ENCODE data around the gene LAMA2. TPM values are rescaled to one million over a fixed set of nuclear protein-coding genes. Genes with fewer than 3 reads are reported as not detected.

The LAMA2 gene
- total and polyA plus RNA-seq, 2 experiments from 2014 or later: 0.91 to 6.4 TPM

DNA sequence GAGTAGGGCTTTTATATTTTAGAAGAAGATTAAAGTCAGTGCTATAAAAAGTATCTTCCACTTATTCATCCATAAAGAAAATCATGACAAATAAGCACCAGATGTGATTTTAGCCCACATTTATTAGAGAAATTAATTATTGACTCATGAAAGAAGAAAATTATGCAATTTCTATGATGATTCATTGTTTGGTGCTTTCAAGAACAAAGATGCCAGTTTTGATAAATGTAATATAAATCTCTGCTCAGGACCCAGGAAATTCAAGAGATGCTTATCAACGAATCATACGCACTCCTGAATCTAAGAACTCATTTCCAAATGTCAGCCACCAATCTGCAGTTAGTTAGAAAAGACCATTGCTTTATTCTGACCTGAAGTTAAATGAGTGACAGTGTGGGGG lies 615.6 kb downstream of the LAMA2 start:
- Histone ChIP-seq H3K4me2 (no peak overlapping the region), H2AFZ (no peak overlapping the region), H3K4me1 (ENCODE audit: insufficient read depth) (peaks cover 25% of the 10 kb centered on the region), H3K9me2 (ENCODE audit: insufficient read depth) (no peaks in the 10 kb centered on the region), H3F3A (replicated peaks; ENCODE audit: low read depth) (no peaks in the 10 kb centered on the region), H3K27me3 (ENCODE audit: insufficient read depth) (no peaks in the 10 kb centered on the region), H3K79me2 (replicated peaks; ENCODE audit: insufficient read depth) (no peaks in the 10 kb centered on the region), H3K36me3 (ENCODE audit: insufficient read depth) (no peaks in the 10 kb centered on the region), H3K4me3 (no peak overlapping the region), H4K20me1 (replicated peaks; ENCODE audit: insufficient read depth) (no peaks in the 10 kb centered on the region), H3K27ac (ENCODE audit: low read depth) (no peak overlapping the region)
- Mint-ChIP-seq H3K9me3 (no peaks in the 10 kb centered on the region), H3K4me3 (no peak overlapping the region), H3K36me3 (ENCODE audit: low read depth) (no peaks in the 10 kb centered on the region), H3K4me1 (peaks cover 31% of the 10 kb centered on the region), H3K27me3 (ENCODE audit: insufficient read depth, low read depth, poor library complexity) (peaks cover 1% of the 10 kb centered on the region), H3K27ac (no peak overlapping the region)
- TF ChIP-seq NANOG (IDR thresholded peaks at IDR 0.05; ENCODE audit: borderline replicate concordance) (no peak), CREB1 (CRISPR knock-in tag; IDR thresholded peaks at IDR 0.05; ENCODE audit: low read depth) (no peak)
- DNase-seq (ENCODE audit: low spot score): no peak
- ATAC-seq: no peak

- Histone ChIP-seq H3K27me3 (ENCODE audit: insufficient read depth) (no peaks in the 10 kb centered on the region), H2AFZ (peak overlapping the region; percentile 28), H3K4me3 (no peak overlapping the region), H3F3A (replicated peaks; ENCODE audit: low read depth) (no peaks in the 10 kb centered on the region), H4K20me1 (replicated peaks; ENCODE audit: insufficient read depth) (no peaks in the 10 kb centered on the region), H3K27ac (ENCODE audit: low read depth) (no peak overlapping the region; the same call in 1 of the 2 replicates), H3K36me3 (ENCODE audit: insufficient read depth) (no peaks in the 10 kb centered on the region), H3K4me1 (ENCODE audit: insufficient read depth) (peaks cover 25% of the 10 kb centered on the region), H3K79me2 (replicated peaks; ENCODE audit: insufficient read depth) (no peaks in the 10 kb centered on the region), H3K4me2 (no peak overlapping the region), H3K9me2 (ENCODE audit: insufficient read depth) (no peaks in the 10 kb centered on the region)
- Mint-ChIP-seq H3K27me3 (ENCODE audit: insufficient read depth, low read depth, poor library complexity) (peaks cover 1% of the 10 kb centered on the region), H3K4me3 (no peak overlapping the region), H3K27ac (no peak overlapping the region), H3K9me3 (no peaks in the 10 kb centered on the region), H3K4me1 (peaks cover 31% of the 10 kb centered on the region), H3K36me3 (ENCODE audit: low read depth) (no peaks in the 10 kb centered on the region)
- ATAC-seq: peak; percentile 68
- TF ChIP-seq ZNF331 (CRISPR knock-in tag; IDR thresholded peaks at IDR 0.05; ENCODE audit: low read depth) (no peak), CTCF (conservative IDR thresholded peaks at IDR 0.05; ENCODE audit: low read depth in 2 of 2) (peak; percentile 63 to 76)
- peak; percentile 80 for DNase-seq (ENCODE audit: low spot score)
These were observed 616.3 kb downstream of the LAMA2 start for GRCh38 chr6:129498950-129499842.

GRCh38 chr6:129499843-129500219 lies 616.9 kb downstream of the LAMA2 start:
- Histone ChIP-seq H3F3A (replicated peaks; ENCODE audit: low read depth) (no peaks in the 10 kb centered on the region), H3K9me2 (ENCODE audit: insufficient read depth) (no peaks in the 10 kb centered on the region), H4K20me1 (replicated peaks; ENCODE audit: insufficient read depth) (no peaks in the 10 kb centered on the region), H3K36me3 (ENCODE audit: insufficient read depth) (no peaks in the 10 kb centered on the region), H3K79me2 (replicated peaks; ENCODE audit: insufficient read depth) (no peaks in the 10 kb centered on the region), H3K4me1 (ENCODE audit: insufficient read depth) (peaks cover 25% of the 10 kb centered on the region), H3K4me2 (no peak overlapping the region), H3K27ac (ENCODE audit: low read depth) (no peak overlapping the region; the same call in 1 of the 2 replicates), H3K27me3 (ENCODE audit: insufficient read depth) (no peaks in the 10 kb centered on the region), H3K4me3 (no peak overlapping the region), H2AFZ (peak overlapping the region; percentile 28)
- no peak overlapping the region for H3K4me3 Mint-ChIP-seq
- peaks cover 1% of the 10 kb centered on the region for H3K27me3 Mint-ChIP-seq (ENCODE audit: insufficient read depth, low read depth, poor library complexity)
- no peak overlapping the region for H3K27ac Mint-ChIP-seq
- peaks cover 31% of the 10 kb centered on the region for H3K4me1 Mint-ChIP-seq
- H3K9me3 Mint-ChIP-seq: no peaks in the 10 kb centered on the region
- DNase-seq (ENCODE audit: low spot score) (no peak), ATAC-seq (no peak)
- TF ChIP-seq, protein P1, sequence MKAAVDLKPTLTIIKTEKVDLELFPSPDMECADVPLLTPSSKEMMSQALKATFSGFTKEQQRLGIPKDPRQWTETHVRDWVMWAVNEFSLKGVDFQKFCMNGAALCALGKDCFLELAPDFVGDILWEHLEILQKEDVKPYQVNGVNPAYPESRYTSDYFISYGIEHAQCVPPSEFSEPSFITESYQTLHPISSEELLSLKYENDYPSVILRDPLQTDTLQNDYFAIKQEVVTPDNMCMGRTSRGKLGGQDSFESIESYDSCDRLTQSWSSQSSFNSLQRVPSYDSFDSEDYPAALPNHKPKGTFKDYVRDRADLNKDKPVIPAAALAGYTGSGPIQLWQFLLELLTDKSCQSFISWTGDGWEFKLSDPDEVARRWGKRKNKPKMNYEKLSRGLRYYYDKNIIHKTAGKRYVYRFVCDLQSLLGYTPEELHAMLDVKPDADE (IDR thresholded peaks at IDR 0.05): no peak
- TF ChIP-seq ZNF331 (CRISPR knock-in tag; IDR thresholded peaks at IDR 0.05; ENCODE audit: low read depth): no peak
- no peak for TF ChIP-seq CTCF (conservative IDR thresholded peaks at IDR 0.05; ENCODE audit: low read depth in 2 of 2)
- no peak for TF ChIP-seq CREB1 (CRISPR knock-in tag; IDR thresholded peaks at IDR 0.05; ENCODE audit: low read depth)
- TF ChIP-seq EZH2 (IDR thresholded peaks at IDR 0.05; ENCODE audit: low read depth, unreplicated experiment): no peak
- H3K36me3 Mint-ChIP-seq (ENCODE audit: low read depth): no peaks in the 10 kb centered on the region
